NOMO-1 treated with dmso at 0.1 percent for 144 hours (cell line): ENCODE data around the gene CATSPER3.

Experiments used
- DNase-seq: peaks from one replicate; lab custom pipeline; 2025; ENCODE audit not compliant: unreplicated experiment; lab: John Stamatoyannopoulos, UW

CATSPER3 gene

GRCh38 chr5:135029477-135030122, 61.9 kb downstream of the CATSPER3 start:
- no peak for DNase-seq

DNA sequence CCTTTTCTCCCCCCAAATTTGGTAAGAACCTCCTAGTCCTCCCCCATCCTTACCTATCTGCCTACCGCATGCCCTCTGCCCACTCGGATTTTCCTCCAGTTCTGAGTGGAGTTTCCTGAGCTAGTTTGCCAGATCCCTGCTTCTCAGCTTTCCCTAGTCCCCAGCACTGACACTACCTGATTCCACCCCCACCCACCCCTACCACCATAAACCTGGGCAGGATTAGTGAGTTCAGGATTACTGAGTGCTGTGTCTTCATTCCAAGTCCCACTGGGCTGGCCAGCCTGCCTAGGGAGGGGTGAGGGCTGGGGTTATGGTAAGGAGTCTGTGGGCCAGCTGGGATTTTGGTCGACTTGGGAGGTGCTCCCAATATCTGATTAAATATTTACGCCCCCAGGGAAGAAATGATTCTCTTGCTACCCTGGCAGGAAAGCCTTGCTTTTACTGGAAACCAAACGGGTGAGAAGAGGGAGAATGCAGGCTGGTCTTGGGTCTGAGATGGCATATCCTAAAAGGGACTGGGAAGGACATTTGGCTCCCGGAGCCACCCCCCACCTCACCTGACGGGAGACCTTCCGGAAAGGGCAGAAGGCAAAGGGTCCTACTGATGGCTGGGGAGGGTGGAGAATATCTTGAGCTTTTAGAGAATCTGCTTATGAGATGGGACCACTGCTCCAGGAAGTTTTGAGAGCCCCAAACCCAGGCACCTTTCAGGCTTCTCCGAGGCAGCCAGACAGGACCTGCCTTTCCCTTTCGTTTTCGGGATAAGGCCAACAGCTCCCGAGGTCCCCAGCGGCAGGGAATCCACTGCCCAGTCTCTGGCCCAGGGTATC, 62.6 kb downstream of the CATSPER3 start:
- no peak for DNase-seq

DNA sequence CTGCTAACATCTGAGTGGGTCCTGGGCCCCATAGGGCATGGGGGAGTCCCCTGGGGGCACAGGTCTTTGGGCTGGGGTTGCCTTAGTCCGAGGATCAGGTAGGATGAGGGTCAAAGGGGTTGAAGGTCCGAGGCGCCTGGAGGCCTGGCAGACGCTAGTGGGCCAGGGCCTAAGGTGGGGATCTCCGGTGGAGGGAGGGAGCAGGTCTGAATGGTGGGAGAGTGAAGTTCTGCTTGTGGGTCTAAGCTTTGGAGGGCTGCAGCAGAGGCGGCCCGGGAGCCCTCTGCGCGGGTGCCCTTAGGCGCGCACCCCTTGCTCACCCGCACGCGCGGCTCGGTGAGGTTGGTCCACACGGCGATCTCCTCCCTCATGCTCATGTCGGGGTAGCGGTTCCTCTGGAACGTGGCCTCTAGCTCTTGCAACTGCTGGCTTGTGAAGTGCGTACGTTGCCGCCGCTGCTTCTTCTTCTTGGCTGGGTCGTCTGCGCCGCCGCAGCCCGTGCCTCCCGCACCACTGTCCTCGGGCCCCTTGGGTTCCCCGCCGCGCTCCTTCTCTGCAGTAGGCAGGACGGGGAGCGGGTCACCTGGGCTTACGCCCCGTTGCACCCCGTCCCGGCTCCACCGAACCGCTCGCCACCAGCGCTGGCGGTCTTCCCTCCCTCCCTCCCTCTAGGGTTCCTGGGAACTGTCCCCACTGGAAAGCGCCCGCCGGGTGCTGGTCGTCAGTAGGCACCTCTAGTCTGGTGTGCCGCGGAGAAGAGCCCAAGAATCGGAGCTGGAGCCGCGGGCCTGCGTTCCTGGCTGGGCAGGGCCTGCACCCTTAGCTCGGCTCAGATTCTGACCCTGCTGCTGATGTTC, 63.5 kb downstream of the CATSPER3 start:
- no peak for DNase-seq

- DNase-seq, result no peak
These were observed 64.3 kb downstream of the CATSPER3 start for GRCh38 chr5:135031813-135032694.

DNA sequence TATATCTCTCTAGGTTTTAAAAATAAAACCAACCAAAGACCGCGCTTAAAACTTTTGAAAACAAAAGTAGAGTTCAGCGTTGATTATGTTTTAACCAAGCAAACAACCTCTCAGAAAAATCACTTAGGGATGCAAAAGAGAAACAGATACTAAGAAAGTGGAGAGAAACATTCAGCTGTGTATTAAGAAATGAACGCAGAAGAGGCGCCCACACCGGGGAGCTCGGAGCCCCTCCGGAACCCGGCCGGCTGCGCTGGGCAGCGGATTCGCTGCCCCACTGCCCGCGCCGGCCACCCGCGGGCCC, 64.9 kb downstream of the CATSPER3 start:
- no peak for DNase-seq

DNA sequence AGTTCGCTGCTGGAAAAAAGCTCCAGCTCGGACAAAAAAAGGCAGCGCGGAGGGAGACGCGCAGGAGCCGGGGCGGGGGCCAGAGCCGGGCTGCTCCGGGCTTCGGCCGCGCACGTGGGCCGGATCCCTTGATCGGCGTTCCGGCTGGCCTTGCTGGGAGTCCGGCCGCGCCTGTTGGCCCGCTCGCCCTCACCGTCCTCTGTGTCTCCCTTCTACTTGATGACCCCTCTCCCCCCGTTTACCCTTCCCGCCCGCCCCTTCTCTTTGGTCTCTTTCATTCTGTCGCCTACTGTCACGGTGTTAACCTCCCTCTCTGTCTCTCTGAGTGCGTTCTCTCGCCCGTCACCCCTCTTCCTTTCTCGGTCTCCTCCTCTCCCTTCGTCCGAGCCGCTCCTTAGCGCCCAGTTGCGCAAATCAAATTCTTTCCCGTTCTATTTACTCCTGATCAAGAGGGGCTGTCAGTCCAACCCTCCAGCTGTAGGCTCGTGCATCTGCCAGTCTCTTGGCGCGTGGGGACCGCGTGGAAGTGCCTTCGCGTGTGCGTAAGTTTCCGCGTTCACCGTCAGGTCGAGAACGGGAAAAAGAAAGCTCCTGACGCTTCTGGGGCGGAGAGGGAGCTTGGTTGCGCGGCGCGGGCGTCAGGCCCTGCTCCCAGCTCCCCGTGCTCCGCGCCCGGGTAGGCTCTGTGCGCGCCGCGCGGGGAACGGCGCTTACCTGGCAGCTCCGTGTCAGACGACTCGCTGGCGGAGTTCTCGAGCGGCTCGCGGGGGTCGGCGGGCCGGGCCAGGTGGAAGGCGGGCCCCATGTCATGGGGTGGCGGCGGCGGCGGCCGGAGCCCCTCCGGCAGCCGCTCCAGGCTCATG, 65.5 kb downstream of the CATSPER3 start:
- no peak for DNase-seq

DNA sequence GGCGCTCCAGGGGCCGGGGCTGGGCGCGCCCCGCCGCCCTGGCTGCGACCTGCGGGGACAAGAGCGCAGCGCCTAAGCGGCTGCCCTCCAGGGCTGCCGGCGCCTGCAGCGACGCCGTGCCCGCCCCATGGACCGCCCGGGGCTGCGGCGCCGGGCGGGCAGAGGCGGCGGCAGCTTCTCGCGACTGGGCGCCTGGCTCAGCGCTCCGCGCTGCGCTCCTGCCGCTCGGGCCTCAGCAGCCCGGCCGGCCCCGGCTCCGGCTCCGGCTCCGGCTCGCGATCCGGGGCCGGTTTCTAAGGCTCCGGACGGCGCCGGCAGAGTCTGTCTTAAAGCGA, 66.2 kb downstream of the CATSPER3 start, which contains the start of gene PITX1:
PITX1 (minus strand) TSS at position 328 of the 335 bp plus-strand sequence. CDS start 347 bp downstream, outside the sequence.
- DNase-seq, result no peak

DNA sequence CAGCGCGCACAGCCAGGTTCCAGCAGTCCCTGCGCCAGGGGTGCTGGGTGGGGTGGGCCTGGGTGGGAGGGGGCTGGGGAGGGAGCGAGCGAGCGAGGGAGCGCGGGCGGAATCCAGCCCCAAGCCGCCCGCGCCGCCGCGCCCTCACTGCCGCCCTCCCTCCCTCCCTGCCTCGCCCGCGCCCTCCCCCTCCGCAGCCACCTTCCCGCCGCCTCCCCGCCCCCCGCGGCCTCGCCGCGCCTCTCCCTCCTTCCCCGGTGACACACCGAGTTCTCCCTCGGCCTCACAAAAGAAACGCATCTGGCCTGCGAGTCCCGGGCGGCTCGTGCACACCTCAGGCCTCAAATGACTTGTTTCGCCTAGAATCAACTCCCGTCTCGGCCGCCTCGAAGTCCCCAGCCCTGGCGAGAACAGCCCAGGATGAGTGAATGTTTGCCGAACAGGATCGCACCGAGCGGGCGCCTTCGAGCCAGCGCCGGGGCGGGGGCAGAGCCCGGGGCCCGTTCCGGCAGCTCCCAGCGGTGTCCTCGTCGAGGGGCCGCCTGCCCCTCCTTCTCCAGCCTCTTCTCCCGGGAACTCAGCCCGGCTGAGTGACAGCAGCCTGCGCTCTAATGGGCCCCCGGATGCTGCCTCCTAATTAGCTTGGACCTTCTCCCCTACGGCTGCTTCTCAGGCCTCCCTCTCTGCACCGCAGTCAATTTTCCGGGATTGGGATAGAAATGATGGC, 66.7 kb downstream of the CATSPER3 start:
- no peak for DNase-seq

- DNase-seq, result no peak
These were observed 67.4 kb downstream of the CATSPER3 start for GRCh38 chr5:135034963-135035677.

DNA sequence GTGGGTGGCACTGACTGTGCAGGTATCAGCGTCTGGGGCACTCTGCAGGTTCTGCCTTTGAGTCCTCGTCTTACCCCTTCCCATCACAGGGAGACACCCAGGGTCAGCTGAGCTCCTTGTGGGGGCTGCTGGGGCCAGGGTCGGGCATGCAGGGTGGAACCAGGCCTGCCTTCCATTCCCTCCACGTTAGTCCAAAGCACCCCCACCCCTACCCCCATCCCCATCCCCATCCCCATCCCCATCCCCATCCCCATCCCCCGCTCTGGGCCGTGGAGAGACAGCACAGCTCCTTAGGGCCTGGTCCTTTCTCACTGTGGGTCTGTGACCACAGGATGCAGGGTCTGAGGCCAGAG, 67.9 kb downstream of the CATSPER3 start:
- DNase-seq, result no peak

DNA sequence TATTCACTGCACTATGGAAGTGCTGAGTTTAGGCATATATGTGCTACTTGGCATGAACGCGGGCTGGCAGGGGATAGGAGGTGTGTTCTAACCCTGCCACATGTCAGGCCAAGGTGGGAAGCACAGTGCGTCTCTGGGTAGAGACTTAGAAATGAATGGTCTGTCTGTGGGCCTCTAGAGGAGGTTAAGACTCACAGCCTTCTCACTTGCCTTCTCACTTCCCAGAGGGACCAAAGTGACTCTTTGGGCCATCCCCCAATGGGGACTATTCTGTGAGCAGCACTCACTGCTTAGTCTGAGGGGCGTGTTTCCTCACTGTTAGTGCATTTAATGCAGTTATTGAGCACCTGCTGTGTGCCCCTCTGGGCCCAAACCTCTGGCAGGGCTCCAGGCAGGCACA, 68.7 kb downstream of the CATSPER3 start:
- DNase-seq, result no peak

GRCh38 chr5:135037519-135038204, 70.0 kb downstream of the CATSPER3 start:
- DNase-seq, result no peak

- no peak for DNase-seq
These were observed 70.6 kb downstream of the CATSPER3 start for GRCh38 chr5:135038205-135038812.

DNA sequence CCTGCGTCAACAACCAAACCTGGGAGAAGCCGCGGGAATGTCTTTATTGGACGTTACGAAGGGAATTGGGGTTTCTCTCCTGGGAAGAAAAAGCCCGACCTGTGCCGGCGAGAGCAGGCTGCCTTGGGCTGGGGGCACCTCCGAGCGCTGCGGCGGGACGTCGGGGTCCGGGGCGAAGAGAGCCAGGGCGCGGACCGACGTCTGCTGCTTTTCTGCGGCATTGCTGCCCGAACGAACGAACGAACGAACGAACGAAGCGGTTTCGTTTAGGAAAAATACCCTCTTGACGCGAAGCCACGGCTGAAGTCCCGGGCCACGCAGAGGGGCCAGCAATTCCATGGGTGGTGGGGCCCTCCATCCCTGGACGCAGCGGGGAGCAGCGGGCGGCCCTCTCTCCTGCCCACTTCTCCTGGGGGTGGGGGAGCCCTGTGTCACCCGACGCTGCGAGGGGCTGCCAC, 71.1 kb downstream of the CATSPER3 start:
- no peak for DNase-seq

DNA sequence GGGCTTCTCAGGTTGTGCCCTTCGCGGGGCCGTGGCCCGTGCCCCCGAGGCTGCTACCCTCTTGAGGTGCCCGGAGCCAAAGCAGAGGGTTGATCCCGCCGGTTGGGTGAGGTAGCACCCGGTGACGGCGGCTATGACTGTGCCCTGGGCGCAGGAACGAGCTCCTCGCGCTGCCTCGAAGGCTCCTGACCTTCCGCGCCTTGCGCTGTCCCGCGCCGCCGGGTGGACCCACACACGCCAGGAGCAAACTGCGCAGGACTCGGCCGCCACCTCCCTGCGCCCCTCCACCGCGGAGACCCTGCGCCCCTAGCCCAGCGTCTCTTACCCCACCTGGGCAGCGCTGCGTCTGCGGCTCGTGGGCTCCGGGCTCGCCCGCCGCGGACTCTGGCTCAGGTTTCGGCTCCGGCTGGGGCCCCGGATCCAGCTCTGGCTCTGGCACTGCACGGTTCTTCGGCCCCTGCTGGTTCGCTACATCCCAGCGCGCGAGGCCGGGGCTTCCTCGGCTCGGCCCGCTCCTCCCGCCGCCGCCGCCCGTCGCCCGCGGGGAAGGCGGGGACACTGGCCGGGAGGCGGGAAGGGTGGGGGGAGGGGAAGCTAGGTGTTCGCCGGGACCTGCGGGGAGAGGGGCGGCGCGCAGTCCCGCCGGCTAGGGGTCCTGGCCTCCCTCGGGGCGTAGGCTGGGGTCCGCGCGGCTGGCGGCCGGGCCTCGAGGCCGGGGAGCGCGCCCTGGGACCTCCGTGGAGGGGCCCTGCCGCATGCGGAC, 71.7 kb downstream of the CATSPER3 start:
- no peak for DNase-seq

GRCh38 chr5:135040034-135040332, 72.3 kb downstream of the CATSPER3 start:
- DNase-seq, result no peak
